HuH-7 (cell line): ENCODE measurements around the gene CLCF1.

Source experiments
- DNase-seq: peaks from one replicate; pipeline ENCODE4 v3.0.0; 2011; ENCODE audit warnings: low spot score

Gene CLCF1

GRCh38 chr11:67356387-67356863, 17.0 kb downstream of the CLCF1 start:
- DNase-seq, result no peak

GRCh38 chr11:67355794-67356386, 17.5 kb downstream of the CLCF1 start:
- no peak for DNase-seq

DNA sequence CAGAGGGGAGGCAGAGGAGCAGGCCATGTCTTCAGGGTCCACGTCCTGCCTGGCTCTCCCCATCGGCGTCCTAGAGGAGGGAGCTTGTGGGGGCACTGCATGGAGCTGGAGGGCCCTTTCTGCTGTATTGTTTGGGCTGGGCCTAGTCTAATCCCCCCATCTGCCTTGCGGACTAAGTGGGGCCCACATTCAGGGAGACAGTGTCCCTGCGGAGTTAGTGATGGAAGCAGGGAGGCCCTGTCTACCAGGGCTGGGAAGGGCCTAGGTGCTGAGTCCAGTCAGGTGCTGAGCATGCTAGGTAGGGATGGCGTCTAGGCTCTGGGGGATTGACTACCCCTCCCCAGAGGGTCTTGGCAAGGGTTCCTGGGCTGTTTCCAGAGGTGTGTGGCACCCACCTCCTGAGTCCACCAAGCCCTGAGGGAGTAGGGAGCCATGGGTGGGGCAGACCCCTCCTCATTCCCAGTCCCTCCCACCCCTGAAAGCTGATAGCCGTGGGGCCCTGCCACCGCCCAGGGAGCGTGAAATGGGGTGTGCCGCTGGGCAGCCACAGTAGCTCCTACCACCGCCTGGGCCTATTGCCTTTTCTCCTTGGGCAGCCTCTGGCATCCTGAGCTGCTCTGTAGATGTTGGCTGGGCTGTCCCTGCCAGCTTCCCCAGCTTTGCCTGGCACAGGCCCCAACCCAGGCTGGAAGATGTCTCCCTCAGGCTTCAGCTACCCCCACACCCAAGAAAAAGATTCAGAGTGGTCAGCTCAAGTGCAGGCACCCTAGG, 18.2 kb downstream of the CLCF1 start:
- no peak for DNase-seq

DNA sequence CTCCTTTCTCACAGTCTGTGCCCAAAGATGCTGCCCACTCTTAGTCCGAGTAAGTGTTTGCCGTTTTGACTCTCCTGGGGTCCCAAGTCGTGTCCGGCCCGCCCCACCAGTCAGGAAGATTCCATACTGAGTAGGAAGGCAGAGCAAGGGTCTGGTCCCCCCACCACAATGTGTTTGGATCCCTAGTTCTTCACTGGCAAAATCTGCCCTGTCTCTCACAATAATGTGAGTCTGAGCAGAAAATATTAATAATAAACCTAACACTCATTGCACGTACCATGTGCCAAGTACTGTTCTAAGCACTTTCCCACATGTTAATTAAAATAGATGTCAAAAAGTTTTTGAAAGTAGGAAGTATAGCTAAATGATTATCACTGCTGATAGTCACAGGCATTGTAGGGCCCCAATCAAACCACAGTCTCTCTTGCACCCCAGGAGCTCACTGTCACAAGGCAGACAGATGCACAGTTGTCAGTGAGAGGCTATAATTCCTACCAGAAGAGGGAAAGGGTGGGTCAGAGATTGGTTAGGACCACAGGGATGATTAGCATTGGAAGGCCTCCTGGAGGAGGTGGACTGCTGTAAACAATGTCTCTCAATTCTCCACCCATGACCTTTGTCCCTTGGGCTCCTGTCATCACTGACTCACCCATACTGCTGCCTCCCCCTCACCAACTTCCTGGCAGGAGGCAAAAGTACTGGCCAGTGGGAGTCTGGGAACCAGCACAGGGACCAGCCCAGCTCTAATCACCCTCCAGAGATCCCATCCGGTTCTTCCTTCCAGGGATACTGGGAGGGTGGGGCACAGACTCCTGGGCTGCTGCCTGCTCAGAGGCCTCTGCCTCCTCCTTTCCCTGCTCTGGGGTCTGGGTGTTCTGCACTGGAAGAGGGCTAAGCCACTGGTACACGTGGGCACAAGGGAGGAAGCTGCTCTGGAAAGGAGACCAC, 19.0 kb downstream of the CLCF1 start:
- DNase-seq, result peak; percentile 100

- peak; percentile 100 for DNase-seq
Observed at GRCh38 chr11:67353317-67354074, 19.9 kb downstream of the CLCF1 start, which contains the start of gene POLD4. Gene POLD4, minus strand, starts transcription at chr11:67353546. Its CDS starts 147 bp downstream, at chr11:67353399.

DNA sequence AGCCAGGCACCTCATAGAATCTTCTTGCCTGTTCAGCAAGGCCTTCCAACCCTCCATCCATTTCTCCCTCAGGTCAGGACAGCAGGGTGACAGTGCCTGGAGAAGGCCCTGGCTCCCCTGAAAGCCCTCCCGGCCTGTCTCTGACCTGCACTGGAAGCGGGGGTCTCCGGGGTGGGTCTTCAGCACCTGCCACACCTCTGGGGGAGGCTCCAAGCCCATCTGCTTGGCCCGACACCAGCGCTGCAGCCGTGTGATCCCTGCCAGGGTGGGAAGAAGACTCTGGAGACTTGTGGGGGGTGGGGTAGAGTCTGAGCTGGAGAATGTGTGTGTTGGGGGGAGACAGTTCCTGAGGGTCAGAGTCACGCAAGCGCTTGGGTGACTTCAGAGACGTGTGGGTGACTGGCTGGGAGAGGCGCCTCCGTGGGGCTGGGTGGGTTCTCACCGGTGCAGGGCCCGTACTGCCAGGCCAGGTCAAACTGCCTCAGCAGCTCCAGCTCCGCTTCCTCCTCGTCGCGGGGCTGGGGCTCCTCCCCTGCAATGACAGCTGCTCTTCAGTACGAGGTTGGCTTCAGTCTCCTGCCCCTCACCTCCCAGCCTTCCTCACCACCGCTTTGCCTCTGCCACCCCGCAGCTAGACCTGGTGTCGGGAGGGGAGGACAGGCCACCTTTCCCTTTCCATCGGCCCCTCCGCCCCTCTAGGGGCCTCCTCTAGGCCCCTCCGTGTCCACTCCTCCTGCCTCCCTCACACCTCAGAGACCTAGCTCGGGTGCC, 20.7 kb downstream of the CLCF1 start:
- DNase-seq, result no peak

DNA sequence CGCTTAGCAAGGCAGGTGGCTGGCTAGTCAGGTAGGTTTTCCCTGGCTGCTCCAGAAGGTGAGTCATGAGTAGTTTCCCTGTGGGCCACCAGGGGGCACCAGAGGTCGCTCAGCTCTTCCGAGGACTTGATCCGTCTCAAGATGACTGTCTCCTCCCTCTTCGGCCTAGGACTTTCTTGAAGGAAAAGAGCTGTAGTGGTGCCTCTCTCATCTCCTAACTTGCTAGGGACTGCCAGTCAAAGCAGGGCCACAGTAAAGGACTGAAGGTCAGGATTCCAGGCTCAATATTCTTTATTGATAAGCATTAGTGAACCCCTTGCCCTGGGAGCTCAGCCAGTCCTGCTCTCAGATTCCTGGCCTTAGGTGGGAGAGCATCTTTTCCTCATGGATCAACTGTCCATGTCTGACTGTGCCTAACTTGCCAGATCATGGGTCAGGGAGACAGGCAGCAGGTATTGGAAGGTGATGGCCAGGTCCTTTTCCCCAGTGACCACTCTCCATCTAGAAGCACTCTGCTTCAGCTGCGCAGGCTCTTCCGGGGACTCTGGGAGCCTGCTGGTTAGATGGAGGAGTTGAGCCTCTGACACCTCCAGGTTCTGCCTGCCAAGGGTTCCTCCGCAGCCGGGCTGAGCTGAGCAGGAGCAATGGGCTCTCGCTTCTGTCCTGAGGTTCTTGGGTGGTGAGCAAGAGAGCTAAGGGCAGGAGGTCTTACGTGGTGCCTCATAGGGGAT, 22.0 kb downstream of the CLCF1 start:
- peak; percentile 96 for DNase-seq

DNA sequence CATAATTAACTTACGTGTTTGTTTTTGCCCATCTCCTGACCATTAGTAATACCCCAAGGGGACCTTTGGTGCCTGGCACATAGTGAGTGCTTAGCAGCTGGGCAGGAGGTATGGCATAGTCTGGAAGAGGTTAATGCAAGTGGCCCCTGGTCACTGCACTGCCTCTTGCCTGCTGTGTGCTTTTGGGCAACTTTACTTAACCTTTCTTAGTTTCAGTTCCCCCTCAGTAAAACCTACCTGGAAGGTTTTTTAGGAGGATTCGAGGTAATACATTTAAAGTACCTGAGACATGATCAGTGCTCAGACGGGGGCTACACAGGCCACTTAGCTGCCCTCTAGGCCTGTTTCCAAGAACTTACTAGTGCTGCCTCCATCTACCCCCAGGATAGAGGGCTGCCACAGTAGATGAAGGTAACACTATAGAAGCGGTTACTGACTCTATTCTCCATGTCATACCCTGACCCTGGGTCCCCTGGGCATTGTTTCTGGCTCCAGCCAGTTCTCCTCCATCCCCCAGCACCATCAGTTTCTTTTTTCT, 23.4 kb downstream of the CLCF1 start:
- no peak for DNase-seq

DNA sequence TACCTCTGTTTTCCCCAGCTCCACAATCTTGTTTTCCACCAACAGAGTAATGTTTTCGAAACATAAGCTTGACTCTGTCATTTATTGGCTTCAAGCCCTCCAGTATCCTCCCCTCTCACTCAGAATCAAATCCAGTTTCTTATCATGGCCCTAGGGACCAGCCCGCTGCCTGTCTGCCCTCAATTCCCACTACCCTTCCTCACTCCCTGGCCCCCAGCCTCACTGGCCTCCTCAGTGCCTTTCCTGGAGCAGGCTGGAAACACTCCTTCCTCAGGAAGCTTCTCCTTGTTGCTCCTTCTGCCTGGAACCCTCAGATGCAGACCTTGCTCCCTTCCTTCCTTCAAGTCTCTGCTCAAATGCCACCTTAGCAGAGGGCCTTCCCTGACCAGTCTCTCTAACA, 23.9 kb downstream of the CLCF1 start:
- DNase-seq, result no peak

- DNase-seq, result no peak
Observed at GRCh38 chr11:67349036-67349435, 24.4 kb downstream of the CLCF1 start.

DNA sequence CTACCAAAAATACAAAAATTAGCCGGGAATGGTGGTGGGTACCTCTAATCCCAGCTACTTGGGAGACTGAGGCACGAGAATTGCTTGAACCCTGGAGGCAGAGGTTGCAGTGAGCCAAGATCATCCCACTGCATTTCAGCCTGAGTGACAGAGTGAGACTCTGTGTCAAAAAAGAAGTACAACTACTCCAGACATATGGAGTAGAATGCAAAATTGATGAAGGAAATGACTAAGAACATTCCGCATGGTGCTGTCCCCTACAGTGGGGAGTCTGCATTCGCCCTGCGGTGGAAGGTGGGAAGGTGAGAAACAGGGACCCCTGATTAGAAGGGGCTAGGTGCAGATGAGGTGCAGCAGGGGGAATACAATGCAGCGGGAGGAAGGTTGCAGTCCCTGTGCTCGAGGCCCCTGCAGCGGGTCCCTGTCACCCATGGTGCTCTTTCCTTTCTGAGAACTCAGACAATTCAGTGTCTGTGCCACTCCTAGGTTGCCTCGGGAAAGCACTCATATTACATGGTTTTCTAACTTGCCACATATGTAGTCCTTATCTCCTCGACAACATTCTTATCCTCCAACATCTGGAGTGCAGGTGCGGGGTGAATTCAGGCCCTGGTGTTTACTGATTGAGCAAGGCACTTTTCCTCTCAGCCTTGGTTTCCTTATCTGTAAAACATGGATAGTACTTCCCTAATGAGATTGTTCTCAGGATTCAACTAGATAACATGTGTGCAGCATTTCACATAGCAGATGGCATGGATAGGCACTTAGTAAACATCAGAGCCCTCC, 25.2 kb downstream of the CLCF1 start:
- peak; percentile 44 for DNase-seq

- DNase-seq, result peak; percentile 62
Observed at GRCh38 chr11:67345920-67346819, 27.2 kb downstream of the CLCF1 start.

DNA sequence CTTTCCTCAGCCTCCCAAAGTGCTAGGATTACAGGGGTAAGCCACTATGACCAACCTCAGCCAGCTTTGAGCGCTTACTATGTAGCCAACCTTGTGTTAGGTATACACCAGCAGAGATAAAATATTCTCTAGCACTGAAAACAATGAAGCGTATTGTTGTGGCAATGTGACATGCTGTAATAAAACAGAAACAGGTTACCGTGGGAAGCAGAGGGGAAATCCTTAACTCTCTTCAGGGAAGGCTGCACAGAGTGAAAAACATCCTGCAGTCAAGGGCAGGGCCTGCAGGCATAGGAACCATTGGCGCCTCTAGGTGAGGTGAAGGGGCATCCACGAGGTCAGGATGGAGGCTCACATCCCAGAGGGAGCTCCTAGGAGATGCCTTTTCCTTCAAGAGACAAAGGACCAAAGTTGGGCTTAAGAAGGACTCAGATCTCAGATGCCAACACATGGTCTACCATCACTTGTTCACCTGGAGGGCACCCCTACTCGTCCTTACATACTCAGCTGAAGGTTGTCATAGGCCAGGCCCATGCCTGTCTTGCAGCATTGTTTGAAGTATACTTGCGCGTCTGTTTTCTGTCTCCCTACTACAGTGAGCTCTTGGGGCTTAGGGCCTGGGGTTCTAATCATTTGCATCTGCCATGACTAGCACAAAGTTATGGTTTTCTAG, 28.0 kb downstream of the CLCF1 start:
- no peak for DNase-seq

DNA sequence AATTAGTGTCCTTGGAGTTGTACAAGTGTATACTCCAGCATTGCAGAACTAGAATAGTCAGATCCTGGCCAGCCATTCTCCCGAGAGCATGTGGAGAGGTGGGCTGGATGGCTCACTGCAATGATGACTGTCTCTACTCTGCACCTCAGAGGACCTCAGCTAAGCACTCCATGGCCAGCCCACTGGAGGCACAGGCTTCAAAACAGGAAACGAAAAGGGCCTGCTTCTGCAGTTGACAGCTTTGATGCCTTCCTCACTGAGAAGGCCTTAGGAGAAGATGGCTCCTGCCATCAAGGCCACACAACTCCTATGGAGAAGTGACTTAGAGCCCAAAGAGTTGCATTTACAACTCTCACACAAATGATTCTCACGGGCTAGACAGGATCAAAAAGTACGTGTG, 29.1 kb downstream of the CLCF1 start:
- no peak for DNase-seq

GRCh38 chr11:67337257-67337656, 36.1 kb downstream of the CLCF1 start:
- DNase-seq, result no peak

- DNase-seq, result no peak
Observed at GRCh38 chr11:67332081-67332691, 41.2 kb downstream of the CLCF1 start.

- no peak for DNase-seq
Observed at GRCh38 chr11:67323526-67323925, 49.9 kb downstream of the CLCF1 start.
